ENCODE results near the gene RNF223. TPM values are rescaled to one million over a fixed set of nuclear protein-coding genes. Genes with fewer than 3 reads are reported as not detected.
A peak's percentile ranks its signal among the peaks of the same experiment; 100 is the strongest.
"Not testable (repeated sequence)": the region's sequence is repeated elsewhere in the genome, so short reads cannot be mapped to it uniquely, and the experiment has no call there.

The RNF223 gene
- total RNA-seq, 1 donor from 2014 or later = 0.65 TPM

DNA sequence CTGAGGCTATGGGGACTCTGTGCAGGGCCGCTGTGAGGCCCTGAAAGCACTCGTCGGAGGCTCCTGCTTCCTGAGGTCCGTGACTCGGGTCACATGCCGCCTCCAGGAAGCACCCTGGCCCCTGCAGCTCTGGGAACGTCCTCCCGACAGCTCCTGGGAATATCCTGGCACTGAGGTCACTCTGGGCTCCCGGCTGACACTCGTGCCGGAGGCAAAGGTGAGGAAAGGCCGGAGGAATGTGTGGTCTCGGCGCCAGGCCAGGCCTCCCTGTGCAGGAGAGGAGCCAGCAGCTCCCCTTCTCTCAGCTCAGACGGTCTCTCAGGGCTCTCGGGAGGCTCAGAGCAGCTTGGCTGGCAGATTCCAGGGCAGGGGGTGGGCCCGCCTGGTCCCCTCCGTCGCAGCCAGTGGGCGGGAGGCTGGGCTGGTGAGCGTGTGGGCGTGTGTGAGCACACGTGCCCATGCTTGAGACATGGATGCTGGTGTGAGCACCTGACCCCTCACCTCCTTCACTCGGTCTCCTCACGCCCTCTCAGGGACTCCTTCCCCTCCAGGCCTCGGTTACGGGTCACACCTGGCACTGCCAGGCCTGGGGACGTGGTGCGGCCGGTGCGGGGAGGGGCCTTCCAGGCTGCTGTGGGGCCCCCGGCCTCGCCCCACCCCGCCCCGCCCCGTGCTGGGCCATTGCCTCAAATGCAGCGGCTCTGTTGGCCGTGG is 5.5 kb upstream of the RNF223 start:
- Histone ChIP-seq H3K27ac (peak overlapping the region; percentile 76), H3K36me3 (no peaks in the 10 kb centered on the region)
- intact Hi-C loops (cut with DNase I) = no loop called here

GRCh38 chr1:1077396-1077795 is 3.3 kb upstream of the RNF223 start:
- H3K27ac ChIP-seq; intact Hi-C loops (cut with DNase I): not testable (repeated sequence)

More for the DNA sequence above, 5.5 kb upstream of the RNF223 start:
- H3K4me3 ChIP-seq = peak overlapping the region; percentile 49
- peak; percentile 88 to 89 for ATAC-seq
- peaks cover 12% of the 10 kb centered on the region for H3K4me1 ChIP-seq
- TF ChIP-seq, protein P1, sequence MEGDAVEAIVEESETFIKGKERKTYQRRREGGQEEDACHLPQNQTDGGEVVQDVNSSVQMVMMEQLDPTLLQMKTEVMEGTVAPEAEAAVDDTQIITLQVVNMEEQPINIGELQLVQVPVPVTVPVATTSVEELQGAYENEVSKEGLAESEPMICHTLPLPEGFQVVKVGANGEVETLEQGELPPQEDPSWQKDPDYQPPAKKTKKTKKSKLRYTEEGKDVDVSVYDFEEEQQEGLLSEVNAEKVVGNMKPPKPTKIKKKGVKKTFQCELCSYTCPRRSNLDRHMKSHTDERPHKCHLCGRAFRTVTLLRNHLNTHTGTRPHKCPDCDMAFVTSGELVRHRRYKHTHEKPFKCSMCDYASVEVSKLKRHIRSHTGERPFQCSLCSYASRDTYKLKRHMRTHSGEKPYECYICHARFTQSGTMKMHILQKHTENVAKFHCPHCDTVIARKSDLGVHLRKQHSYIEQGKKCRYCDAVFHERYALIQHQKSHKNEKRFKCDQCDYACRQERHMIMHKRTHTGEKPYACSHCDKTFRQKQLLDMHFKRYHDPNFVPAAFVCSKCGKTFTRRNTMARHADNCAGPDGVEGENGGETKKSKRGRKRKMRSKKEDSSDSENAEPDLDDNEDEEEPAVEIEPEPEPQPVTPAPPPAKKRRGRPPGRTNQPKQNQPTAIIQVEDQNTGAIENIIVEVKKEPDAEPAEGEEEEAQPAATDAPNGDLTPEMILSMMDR (IDR thresholded peaks at IDR 0.05) = no peak
- peak; percentile 85 for DNase-seq
- H3K9me3 ChIP-seq = no peaks in the 10 kb centered on the region
- H3K27me3 ChIP-seq (ENCODE audit: low read depth) = peaks cover 7% of the 10 kb centered on the region

DNA sequence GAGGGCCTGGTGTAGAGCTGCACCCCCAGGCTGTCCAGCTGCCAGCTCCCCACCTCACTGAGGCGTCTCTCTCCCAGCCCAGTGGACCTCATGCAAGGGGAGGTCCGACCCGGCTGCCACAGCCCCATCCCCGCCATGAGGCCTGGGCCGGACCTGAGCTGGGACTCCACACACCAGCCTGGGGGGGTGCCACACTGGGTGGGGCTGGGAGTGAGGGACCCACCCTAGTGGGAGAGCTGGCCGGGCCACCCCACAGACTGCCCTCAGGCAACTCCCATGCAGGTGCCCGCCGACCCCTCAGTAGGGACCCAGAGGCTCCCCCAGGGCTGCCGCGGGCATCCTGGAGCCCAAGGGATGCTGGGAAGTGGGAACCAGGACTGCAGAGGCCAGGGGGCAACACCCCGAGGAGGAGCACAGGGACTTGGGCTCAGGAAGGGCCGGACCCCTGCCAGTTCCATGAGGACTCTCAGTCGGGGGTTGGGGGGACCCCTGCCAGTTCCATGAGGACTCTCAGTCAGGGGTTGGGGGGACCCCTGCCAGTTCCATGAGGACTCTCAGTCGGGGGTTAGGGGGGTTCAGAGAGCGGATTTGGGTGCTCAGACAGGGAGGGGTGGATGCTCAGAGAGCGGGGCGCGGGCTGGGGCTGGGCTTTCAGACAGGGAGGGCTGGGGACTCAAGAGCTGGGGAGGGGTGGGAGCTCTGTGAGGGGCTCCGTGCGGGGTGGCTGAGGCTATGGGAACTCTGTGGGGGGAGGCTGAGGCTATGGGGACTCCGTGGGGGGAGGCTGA is 1.2 kb upstream of the RNF223 start:
- no peak overlapping the region for H3K27ac ChIP-seq
- intact Hi-C loops (cut with DNase I) = no loop called here
- DNase-seq (peak; percentile 45), ATAC-seq (no peak)
- no peak overlapping the region for H3K4me3 ChIP-seq
- no peaks in the 10 kb centered on the region for H3K9me3 ChIP-seq
- H3K27me3 ChIP-seq (ENCODE audit: low read depth) = peaks cover 20% of the 10 kb centered on the region
- TF ChIP-seq, protein P1 (IDR thresholded peaks at IDR 0.05) = no peak
- H3K36me3 ChIP-seq = no peaks in the 10 kb centered on the region
- H3K4me1 ChIP-seq = peaks cover 11% of the 10 kb centered on the region

More at GRCh38 chr1:1077396-1077795, 3.3 kb upstream of the RNF223 start:
- not testable (repeated sequence) for H3K4me3 ChIP-seq, H3K36me3 ChIP-seq, H3K9me3 ChIP-seq, DNase-seq, ATAC-seq
- Histone ChIP-seq H3K4me1 (peaks cover 12% of the 10 kb centered on the region), H3K27me3 (ENCODE audit: low read depth) (peaks cover 20% of the 10 kb centered on the region)

DNA sequence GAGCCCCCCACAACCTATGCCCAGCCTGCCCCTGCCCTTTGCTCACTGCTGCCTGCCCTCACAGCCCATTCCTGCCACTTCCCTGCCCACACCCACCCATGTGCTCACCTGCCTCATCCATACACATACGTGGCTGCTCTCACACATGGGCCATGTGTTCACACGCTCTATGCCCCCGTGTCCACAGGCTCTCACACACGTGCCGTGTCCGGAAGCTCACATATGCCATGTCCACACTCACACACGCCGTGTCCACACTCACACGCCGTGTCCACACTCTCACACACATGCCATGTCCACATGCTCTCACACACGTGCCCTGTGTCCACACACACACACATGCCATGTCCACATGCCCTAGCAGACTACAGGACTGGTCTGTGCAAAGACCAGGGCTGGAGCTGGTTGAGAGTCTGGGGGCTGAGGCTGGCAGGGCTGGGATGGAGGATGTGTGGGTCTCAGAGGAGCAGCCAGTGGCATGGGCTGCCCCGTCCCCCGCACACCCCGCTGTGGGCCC is 583 bp upstream of the RNF223 start:
- Histone ChIP-seq H3K9me3 (no peaks in the 10 kb centered on the region), H3K4me1 (peaks cover 5% of the 10 kb centered on the region), H3K27me3 (ENCODE audit: low read depth) (peaks cover 27% of the 10 kb centered on the region), H3K27ac (no peak overlapping the region), H3K4me3 (no peak overlapping the region), H3K36me3 (no peaks in the 10 kb centered on the region)
- DNase-seq = peak; percentile 45
- TF ChIP-seq, protein P1 (IDR thresholded peaks at IDR 0.05) = no peak
- intact Hi-C loops (cut with DNase I) = no loop called here
- no peak for ATAC-seq

- peaks cover 37% of the 10 kb centered on the region for H3K27me3 ChIP-seq (ENCODE audit: low read depth)
- H3K27ac ChIP-seq = peak overlapping the region; percentile 65
- ATAC-seq (no peak), DNase-seq (no peak)
- intact Hi-C loops (cut with DNase I) = no loop called here
- peaks cover 13% of the 10 kb centered on the region for H3K4me1 ChIP-seq
- H3K4me3 ChIP-seq = peak overlapping the region; percentile 28
- no peaks in the 10 kb centered on the region for H3K36me3 ChIP-seq
- H3K9me3 ChIP-seq = no peaks in the 10 kb centered on the region
- TF ChIP-seq, protein P1 (IDR thresholded peaks at IDR 0.05) = no peak
Measured at GRCh38 chr1:1072849-1073742, 1.0 kb downstream of the RNF223 start.
